Fibroblast of lung (primary cell): ENCODE results near the gene ST6GALNAC6.

Experiments
- CTCF ChIP-seq, 2 donors: IDR thresholded peaks in 1 of 2; conservative IDR thresholded peaks in 1 of 2; 1 replicate in 1 of 2; 2 replicates in 1 of 2; pipeline ENCODE4 v1.5.1; 2011 to 2012; ENCODE audit warnings: low read length in 2 of 2, control low read depth in 1 of 2, inconsistent platforms in 1 of 2, low read depth in 1 of 2, mild to moderate bottlenecking in 1 of 2
- EZH2 ChIP-seq: IDR thresholded peaks from 2 replicates; pipeline ENCODE4 v1.5.1; 2012; ENCODE audit warnings: low read length, control low read depth, mild to moderate bottlenecking; ENCODE audit errors: missing control alignments

- TF ChIP-seq CTCF (conservative IDR thresholded peaks at IDR 0.05 in 1 of 2, IDR thresholded peaks at IDR 0.05 in 1 of 2; ENCODE audit: low read depth in 1 of 2, low read length in 2 of 2) (no peak), EZH2 (no peak)
Observed at GRCh38 chr9:127890053-127890452, 9.3 kb downstream of the ST6GALNAC6 start.
